ENCODE data around the gene DRC7.

DNA sequence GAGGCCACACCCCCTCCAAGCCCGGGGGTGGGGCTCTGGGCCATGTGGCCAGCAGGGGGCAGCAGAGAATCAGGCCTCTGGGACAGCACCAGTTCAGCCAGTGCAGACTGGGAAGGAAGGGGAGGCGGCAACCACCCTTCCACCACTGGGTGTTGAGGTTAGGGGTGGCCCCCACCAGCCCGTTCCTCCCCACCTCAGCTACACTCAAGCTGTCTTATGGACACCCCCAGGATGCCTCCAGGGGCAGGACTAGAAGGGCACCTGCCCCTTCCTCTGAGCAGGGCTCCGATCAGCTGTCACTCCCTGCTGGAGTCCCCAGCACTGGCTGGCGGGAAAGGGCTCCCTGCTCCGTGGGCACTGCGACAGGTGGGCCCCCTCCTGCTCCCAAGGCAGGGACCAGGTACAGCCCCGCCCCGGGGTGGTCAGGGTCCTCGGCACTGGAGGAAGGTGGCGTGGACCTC is 62.8 kb downstream of the DRC7 start:
- TF ChIP-seq POLR2A (IDR thresholded peaks at IDR 0.05; ENCODE audit: low read depth, low read length) (no peak), POLR2AphosphoS5 (IDR thresholded peaks at IDR 0.05; ENCODE audit: low read depth, low read length) (no peak), PAX5 (IDR thresholded peaks at IDR 0.05; ENCODE audit: insufficient read depth, low read length, severe bottlenecking) (no peak), TAF1 (IDR thresholded peaks at IDR 0.05; ENCODE audit: low read depth, low read length) (no peak), SPI1 (IDR thresholded peaks at IDR 0.05; ENCODE audit: low read depth, low read length) (no peak)
